RWPE2 (cell line): ENCODE results near the gene MYOZ3.
A peak's percentile ranks its signal among the peaks of the same experiment; 100 is the strongest.

Experiments used
- ATAC-seq: fragments of 200-7000 bp; cut with Tn5 transposase; 3 replicates; pipeline ENCODE4 v1.9.1; 2021; ENCODE audit warnings: low read depth
- DNase-seq: peaks from one replicate; pipeline ENCODE4 v3.0.0-alpha.2; 2020; ENCODE audit warnings: low spot score
- H3K27ac ChIP-seq: fragments of 450-650 bp; 2 replicates; pipeline ENCODE4 v1.5.1; 2017; ENCODE audit warnings: mild to moderate bottlenecking; ENCODE audit not compliant: poor library complexity, severe bottlenecking
- H3K27me3 ChIP-seq: fragments of 250-450 bp; sonication (Bioruptor Pico); 2 replicates; pipeline ENCODE4 v1.5.1; 2021; ENCODE audit warnings: mild to moderate bottlenecking, moderate library complexity; ENCODE audit not compliant: insufficient read depth, poor library complexity, severe bottlenecking
- H3K36me3 ChIP-seq: fragments of 250-450 bp; sonication (Bioruptor Pico); 2 replicates; pipeline ENCODE4 v1.5.1; 2020; ENCODE audit warnings: low read depth, mild to moderate bottlenecking, moderate library complexity
- H3K4me1 ChIP-seq: fragments of 250-450 bp; sonication (Bioruptor Pico); 2 replicates; pipeline ENCODE4 v1.5.1; 2021; ENCODE audit warnings: mild to moderate bottlenecking, moderate library complexity; ENCODE audit not compliant: insufficient read depth, poor library complexity, severe bottlenecking
- H3K4me3 ChIP-seq: fragments of 250-450 bp; sonication (Bioruptor Pico); 2 replicates; pipeline ENCODE4 v1.5.1; 2021; ENCODE audit warnings: mild to moderate bottlenecking, moderate library complexity; ENCODE audit not compliant: severe bottlenecking
- H3K9me3 ChIP-seq: fragments of 250-450 bp; sonication (Bioruptor Pico); 2 replicates; pipeline ENCODE4 v1.5.1; 2021; ENCODE audit warnings: mild to moderate bottlenecking, moderate library complexity; ENCODE audit not compliant: severe bottlenecking
- TF ChIP-seq, protein P1 (sequence below): fragments of 450-650 bp; IDR thresholded peaks from one replicate; pipeline ENCODE4 v1.5.1; 2017; ENCODE audit warnings: mild to moderate bottlenecking, moderate library complexity; ENCODE audit not compliant: poor library complexity, severe bottlenecking

Gene MYOZ3

DNA sequence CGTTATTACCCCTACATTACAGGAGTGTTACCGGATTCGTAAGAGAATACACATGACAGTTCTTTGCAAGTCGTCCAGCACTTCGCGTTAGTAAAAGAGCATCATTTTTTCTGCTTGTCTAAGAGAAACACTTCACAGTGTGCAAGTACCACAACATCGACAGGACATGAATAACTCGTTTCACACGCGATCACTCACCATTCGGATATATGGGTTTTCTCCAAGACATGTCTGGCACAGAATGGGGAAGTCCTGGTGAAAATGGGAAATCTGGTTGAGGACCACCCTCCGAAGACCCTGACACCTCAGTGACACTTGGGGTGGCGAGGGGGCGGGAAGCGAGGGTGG lies 39.2 kb downstream of the MYOZ3 start:
- Histone ChIP-seq H3K27me3 (no peaks in the 10 kb centered on the region), H3K36me3 (peaks cover 47% of the 10 kb centered on the region), H3K4me1 (peaks cover 5% of the 10 kb centered on the region), H3K9me3 (no peaks in the 10 kb centered on the region), H3K27ac (peak overlapping the region; percentile 53), H3K4me3 (peak overlapping the region; percentile 91)
- no peak for DNase-seq
- no peak for ATAC-seq
- TF ChIP-seq, protein P1, sequence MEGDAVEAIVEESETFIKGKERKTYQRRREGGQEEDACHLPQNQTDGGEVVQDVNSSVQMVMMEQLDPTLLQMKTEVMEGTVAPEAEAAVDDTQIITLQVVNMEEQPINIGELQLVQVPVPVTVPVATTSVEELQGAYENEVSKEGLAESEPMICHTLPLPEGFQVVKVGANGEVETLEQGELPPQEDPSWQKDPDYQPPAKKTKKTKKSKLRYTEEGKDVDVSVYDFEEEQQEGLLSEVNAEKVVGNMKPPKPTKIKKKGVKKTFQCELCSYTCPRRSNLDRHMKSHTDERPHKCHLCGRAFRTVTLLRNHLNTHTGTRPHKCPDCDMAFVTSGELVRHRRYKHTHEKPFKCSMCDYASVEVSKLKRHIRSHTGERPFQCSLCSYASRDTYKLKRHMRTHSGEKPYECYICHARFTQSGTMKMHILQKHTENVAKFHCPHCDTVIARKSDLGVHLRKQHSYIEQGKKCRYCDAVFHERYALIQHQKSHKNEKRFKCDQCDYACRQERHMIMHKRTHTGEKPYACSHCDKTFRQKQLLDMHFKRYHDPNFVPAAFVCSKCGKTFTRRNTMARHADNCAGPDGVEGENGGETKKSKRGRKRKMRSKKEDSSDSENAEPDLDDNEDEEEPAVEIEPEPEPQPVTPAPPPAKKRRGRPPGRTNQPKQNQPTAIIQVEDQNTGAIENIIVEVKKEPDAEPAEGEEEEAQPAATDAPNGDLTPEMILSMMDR, result no peak

DNA sequence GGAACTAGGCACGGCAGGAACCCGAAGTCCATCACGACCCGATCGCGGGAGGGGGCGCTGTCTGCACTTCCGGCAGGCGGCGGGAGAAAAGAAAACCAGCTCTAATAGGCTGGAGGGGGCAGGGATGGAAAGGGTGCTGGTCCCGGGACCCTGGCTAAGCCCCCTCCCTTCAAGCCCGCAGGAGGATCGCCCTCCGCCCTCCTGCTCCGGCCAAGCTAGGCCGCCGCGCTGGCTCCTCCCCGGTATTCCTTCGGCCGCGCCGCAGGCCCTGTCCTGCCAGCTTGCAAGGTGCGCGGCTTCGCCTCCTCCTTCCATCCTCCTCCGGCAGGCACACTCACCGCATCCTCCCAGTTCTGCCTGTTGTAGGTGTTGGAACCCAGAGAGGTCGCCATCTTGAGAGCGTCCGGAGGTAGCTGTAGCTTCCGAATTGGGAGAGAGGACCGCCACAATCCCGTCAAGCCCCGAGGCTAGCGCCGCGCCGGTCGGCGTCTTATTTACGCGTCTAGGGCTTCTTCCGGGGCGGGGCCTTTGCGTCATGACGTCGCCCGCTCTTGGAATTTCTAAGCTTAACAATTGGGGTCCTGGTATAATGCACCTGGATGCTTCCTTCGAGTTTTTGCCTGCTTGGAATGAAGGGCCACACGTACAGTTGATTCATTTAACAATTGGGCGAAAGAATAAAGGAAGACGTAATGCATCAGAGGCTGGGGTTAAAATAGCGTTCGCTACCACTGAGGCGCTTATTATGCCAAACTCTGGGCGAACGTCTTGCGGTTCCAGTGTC lies 39.7 kb downstream of the MYOZ3 start, which contains the start of gene RBM22:
RBM22 (minus strand) TSS at position 469 of the 784 bp plus-strand sequence; CDS start at position 392, 77 bp downstream.
- DNase-seq, result peak; percentile 94
- TF ChIP-seq, protein P1, result peak; percentile 90
- H3K9me3 ChIP-seq, result no peaks in the 10 kb centered on the region
- peak; percentile 92 for ATAC-seq
- H3K36me3 ChIP-seq, result peaks cover 41% of the 10 kb centered on the region
- H3K4me3 ChIP-seq, result peak within 1 kb of the TSS; percentile 91
- peak within 1 kb of the TSS; percentile 53 for H3K27ac ChIP-seq
- H3K27me3 ChIP-seq, result no peaks in the 10 kb centered on the region
- H3K4me1 ChIP-seq, result peaks cover 5% of the 10 kb centered on the region

DNA sequence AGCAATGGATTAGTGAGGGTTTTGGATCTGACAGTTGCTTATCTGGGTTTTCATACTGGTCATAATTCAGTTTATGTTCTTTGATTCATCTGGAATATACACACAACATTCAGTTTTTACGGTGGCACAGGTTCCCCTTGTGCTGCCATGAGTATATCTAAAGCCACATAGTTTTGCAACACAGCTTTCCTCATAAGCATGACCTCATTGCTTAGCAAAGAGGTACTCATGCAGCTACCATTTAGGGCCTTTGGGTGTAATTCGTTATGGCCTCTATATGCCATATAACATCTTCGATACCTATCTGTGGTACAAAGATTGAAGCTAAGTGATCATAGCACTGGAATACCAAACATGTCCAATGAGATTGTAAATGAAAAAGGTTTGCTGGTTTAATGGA lies 42.7 kb downstream of the MYOZ3 start:
- no peak for ATAC-seq
- no peak for DNase-seq
- peaks cover 5% of the 10 kb centered on the region for H3K4me1 ChIP-seq
- no peak overlapping the region for H3K4me3 ChIP-seq
- TF ChIP-seq, protein P1, result no peak
- H3K27ac ChIP-seq, result no peak overlapping the region
- no peaks in the 10 kb centered on the region for H3K27me3 ChIP-seq
- peaks cover 20% of the 10 kb centered on the region for H3K36me3 ChIP-seq
- H3K9me3 ChIP-seq, result no peaks in the 10 kb centered on the region

DNA sequence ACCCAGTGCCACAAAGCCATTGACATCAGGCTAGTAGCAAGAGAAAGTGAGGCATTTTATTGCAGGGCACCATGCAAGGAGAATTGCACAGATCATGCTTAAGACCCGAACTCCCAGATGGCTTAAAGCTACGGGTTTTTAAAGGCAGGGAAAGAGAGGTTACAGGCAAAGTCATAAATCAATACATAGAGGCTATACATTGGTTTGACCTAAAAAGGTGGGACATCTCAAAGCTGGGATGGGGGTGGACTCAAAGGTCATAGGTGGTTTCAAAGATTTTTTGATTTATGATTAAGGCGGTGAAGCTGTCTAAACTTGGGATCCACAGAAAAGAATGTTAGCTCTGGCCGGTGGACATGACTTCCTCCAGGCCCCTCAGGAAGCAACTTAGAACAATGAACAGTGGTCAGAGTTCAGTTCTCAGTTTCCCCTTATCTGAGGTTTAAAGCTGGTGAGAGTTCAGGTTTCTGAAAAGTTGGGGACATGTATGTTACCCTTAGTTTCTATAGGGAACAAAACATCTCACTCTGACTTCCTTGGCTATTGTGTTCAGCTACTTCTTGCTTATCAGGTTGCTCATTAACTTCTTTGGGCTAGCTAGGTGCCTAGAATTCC lies 45.8 kb downstream of the MYOZ3 start:
- no peak for DNase-seq
- Histone ChIP-seq H3K27ac (no peak overlapping the region), H3K27me3 (no peaks in the 10 kb centered on the region), H3K9me3 (no peaks in the 10 kb centered on the region), H3K4me1 (no peaks in the 10 kb centered on the region), H3K36me3 (peaks cover 35% of the 10 kb centered on the region), H3K4me3 (no peak overlapping the region)
- no peak for ATAC-seq
- TF ChIP-seq, protein P1, result no peak

DNA sequence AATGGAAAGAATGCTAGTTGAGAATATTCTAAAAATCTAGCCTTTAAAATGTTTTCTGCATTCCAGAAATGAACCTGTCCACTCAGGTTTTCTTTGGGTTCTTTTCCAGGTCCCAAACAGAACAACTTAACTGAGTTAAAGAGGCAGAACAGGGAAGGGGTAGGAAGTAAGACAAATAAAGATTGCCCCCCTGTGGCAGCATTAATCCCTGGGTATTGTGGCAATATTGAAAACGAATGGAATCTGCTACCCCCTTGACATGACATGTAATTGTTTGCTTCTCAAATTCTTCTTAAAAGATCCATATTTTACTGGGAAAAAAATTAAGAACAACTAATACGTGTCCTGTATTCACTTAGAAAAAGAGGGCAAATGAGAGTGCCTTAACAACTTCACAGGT lies 49.1 kb downstream of the MYOZ3 start:
- no peaks in the 10 kb centered on the region for H3K9me3 ChIP-seq
- H3K36me3 ChIP-seq, result peaks cover 67% of the 10 kb centered on the region
- DNase-seq, result no peak
- ATAC-seq, result 0 out of 3 replicates have a peak, but pooled peaks have one; percentile 40
- no peak overlapping the region for H3K27ac ChIP-seq
- H3K27me3 ChIP-seq, result no peaks in the 10 kb centered on the region
- H3K4me3 ChIP-seq, result no peak overlapping the region
- TF ChIP-seq, protein P1, result peak; percentile 56
- no peaks in the 10 kb centered on the region for H3K4me1 ChIP-seq
